CD4-positive, alpha-beta T cell treated with Interleukin-15 for 1 hour (primary cell): ENCODE results near the gene SAPCD2.
A peak's percentile ranks its signal among the peaks of the same experiment; 100 is the strongest.
"Not testable (repeated sequence)": the region's sequence is repeated elsewhere in the genome, so short reads cannot be mapped to it uniquely, and the experiment has no call there.

Experiments
- DNase-seq: peaks from one replicate; pipeline ENCODE4 v3.0.0-alpha.2; 2020

The SAPCD2 gene

GRCh38 chr9:137062798-137063197 lies 7.6 kb downstream of the SAPCD2 start:
- not testable (repeated sequence) for DNase-seq

DNA sequence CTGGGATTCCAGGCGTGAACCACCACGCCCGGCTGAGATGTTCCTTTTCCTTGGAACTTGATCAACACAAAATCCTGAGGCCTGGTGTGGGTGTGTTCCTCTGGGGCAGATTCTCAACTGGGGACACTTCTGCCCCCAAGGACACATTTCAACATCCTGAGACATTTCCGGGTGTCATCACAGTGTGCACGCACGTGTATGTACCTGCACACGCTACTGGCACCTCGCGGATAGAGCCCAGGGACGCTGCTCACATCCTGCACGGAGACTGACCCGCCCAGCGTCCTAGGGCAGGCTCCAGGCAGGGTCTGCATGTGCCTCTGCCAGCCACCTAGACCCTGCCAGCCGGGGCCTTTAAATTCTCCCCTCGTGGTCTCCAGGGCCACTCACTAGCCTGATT lies 8.0 kb downstream of the SAPCD2 start:
- DNase-seq = no peak

DNA sequence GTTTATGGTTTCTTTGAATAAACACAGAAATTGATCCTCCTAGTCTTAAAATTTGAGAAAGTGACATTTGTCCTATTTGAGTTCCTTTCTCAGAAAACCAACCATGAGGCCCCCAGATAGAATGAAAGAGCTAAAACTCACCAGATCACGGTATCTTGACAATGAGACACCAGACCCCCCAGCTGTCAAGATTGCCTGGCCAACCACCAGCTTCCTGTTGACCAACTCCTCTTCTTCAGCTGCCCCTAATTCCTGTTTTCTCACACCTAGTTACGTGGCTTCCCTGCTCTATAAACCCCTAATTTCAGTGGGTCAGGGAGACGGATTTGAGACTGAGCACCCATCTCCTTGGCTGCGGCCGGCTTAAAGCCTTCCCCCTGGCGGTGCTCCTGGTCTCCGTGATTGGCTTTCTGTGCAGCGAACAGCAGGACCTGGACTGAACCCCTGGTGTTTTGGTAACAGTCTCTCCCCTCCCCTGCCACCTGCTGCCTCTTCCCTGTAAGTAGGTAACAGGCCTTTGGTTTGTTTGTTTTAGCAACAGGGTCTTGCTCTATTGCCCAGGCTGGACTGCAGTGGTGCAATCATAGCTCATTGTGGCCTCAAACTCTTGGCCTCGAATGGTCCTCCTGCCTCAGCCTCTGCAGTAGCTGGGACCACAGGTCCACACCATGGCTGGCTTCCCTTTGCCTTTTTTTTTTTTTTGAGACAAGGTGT lies 11.7 kb downstream of the SAPCD2 start:
- DNase-seq = no peak

DNA sequence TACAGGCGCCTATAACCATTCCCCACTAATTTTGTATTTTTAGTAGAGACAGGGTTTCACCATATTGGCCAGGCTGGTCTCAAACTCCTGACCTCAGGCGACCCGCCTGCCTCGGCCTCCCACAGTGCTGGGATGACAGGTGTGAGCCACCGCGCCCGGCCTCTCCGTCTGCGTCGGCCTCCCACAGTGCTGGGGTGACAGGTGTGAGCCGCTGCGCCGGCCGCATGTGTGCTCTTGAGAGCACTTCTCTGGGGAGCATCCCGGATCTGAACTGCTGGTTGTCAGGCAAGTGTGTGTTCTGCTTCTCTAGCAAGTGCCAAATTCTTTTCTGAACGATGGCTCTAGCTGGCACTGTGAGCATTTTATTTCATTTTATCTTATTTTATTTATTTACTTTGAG lies 12.8 kb downstream of the SAPCD2 start:
- no peak for DNase-seq

GRCh38 chr9:137056739-137057415 lies 13.5 kb downstream of the SAPCD2 start:
- no peak for DNase-seq

DNA sequence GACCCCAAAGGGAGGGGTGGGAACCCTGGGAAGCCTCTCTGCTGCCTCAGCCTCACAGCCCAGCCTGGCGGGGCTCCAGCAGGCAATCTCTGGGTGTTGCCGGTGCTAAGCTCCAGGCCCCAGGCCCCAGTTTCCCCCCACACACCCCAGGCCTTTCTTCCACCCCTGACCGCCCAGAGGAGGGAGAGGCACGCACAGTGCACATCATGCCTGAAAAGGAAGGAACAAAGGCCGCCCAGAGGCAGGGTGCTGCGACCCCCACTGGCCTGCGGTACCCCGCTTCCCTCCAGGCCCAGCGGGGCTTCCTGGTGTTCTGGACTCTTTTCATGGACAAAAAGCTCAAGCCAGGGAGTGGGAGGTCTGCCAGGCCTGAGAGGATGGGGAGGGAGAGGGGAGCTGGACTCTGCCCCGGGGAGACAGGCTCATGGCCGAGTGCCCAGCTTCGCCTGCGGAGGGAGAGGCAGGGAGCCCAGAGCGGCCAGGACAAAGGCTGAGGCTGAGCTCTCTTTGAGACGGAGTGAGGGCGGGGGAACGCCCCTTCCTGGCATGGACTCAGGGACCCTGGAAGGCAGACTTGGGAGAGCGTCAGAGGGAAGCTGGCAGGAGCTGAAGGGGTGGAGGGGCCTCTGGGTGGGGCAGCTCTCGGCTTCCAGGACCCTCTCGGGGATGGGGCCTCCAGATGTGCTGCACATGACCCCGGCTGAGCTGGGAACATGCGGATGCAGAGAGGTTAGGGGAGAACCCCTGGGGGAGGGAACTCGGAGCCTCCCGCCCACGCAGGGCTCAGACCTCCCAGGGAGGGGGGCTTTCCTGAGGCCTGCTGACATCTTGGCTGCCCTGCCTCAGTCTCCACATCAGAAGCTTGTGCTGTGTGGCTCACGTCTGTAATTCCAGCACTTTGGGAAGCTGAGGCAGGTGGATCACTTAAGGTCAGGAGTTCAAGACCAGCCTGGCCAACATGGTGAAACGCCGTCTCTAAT lies 14.7 kb downstream of the SAPCD2 start:
- no peak for DNase-seq

DNA sequence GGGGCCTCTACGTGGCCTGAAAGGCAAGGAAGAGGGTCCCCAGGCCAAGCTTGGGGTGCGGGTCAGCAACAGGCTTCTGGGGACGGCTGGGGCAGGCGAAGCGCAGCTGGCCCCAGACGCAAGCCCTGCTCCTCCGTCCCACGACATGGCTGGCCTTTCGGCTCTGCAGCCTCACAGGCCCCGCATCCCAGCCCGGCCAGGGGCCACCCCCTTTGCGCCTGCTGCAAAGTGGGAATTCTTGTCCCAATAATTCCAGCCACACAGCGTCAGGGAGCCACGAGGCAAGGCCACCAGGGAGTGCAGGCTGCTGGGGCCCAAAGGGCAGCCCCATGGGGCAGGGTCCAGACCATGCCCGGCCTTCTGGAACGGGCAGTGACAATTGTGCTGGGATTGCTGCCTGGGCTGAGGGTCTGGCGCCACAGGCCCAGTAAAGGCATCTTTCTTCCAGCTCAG lies 15.4 kb downstream of the SAPCD2 start:
- no peak for DNase-seq

GRCh38 chr9:137053944-137054931 lies 16.1 kb downstream of the SAPCD2 start, which contains the start of gene ENTPD2:
ENTPD2 (minus strand) TSS chr9:137054061; CDS start chr9:137053997, 64 bp downstream.
- DNase-seq = no peak

GRCh38 chr9:137052998-137053943 lies 17.1 kb downstream of the SAPCD2 start:
- DNase-seq = no peak

GRCh38 chr9:137052293-137052692 lies 18.1 kb downstream of the SAPCD2 start:
- DNase-seq = no peak

- DNase-seq = no peak
These were observed 19.1 kb downstream of the SAPCD2 start for GRCh38 chr9:137051145-137051724.

- DNase-seq = no peak
These were observed 19.8 kb downstream of the SAPCD2 start for GRCh38 chr9:137050570-137050969.

DNA sequence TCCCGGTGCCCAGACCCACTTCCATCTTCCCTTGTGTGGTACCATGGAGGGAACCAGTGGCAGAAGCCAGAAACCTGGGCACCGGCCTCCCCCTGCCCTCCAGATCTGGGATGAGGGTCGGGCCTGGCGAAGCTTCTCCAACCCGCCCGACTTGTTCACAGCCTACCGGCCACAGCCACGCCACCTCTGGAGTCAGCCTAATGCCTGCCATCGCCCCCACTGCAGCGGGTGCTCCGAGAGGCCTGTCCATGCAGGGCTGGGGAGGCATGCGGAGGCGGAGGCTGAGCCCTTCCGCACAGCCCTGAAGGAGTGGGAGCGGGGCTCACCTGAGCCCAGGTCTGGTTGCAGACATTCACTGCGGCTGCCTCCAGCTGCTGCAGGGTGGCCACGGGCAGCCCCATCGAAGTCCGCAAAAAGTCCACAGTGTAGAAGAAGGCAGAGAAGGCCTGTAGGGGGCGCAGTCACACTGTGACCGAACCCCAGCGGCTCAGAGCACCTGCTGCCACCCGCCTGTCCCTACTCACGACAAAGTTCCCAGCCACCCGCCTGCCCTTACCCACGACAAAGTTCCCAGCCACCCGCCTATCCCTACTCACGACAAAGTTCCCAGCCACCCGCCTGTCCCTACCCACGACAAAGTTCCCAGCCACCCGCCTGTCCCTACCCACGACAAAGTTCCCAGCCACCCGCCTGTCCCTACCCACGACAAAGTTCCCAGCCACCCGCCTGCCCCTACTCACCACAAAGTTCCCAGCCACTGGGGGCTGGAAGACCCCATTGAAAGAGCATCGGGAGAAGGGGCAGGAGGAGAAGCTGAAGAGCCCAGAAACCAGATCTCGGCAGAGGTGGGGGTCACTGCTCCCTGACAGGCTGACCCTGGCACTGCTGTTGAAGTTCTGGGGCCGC lies 20.6 kb downstream of the SAPCD2 start:
- peak; percentile 42 for DNase-seq

GRCh38 chr9:137048655-137049543 lies 21.5 kb downstream of the SAPCD2 start:
- no peak for DNase-seq

GRCh38 chr9:137046088-137046787 lies 24.1 kb downstream of the SAPCD2 start, which contains the start of gene NPDC1:
NPDC1 (minus strand) TSS chr9:137046177; CDS start chr9:137045989, 188 bp downstream.
- peak; percentile 79 for DNase-seq

DNA sequence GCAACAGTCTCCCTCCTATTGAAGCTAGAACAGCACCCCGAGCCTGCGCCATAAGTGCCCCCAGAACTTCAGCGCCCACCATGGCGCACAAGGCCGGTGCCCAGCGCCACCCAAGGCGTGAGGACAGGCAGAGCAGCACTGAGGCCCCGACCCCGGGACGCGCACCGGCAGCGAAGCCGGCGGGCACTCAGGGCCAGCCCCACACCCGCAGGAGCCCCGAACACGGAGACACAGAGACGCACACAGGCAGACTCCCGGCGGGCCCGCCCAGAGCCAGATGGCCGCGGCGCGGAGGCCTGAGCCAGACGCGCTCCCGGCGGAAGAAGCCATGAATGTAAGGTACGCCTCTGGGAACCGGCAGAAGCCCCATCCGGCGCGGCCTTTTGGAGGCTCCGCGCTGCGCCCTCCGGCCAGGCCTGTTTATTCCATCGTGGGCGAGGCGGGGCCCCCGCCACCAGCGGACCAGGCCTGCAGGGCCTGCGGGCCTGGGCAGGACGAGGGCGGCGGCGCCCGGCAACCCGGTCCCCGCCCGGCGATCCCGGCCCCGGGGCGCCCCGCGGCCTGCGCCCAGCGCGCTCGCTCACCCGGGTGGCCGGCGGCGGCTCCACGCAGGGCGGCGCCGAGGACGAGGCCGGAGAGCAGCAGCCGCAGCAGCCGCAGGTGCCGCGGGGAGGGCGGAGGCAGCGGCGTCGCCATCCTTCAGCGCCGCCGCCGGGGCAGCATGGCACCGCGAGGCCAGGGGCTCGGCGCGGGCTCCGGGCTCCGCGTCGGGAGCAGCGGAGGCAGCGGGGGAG lies 24.9 kb downstream of the SAPCD2 start:
- no peak for DNase-seq
